ENCODE data around the gene PCLO. TPM values are rescaled to one million over a fixed set of nuclear protein-coding genes. Genes with fewer than 3 reads are reported as not detected.

The PCLO gene
- total and polyA plus RNA-seq, 12 donors, result 0.06 to 10.8 (median 2.3) TPM

DNA sequence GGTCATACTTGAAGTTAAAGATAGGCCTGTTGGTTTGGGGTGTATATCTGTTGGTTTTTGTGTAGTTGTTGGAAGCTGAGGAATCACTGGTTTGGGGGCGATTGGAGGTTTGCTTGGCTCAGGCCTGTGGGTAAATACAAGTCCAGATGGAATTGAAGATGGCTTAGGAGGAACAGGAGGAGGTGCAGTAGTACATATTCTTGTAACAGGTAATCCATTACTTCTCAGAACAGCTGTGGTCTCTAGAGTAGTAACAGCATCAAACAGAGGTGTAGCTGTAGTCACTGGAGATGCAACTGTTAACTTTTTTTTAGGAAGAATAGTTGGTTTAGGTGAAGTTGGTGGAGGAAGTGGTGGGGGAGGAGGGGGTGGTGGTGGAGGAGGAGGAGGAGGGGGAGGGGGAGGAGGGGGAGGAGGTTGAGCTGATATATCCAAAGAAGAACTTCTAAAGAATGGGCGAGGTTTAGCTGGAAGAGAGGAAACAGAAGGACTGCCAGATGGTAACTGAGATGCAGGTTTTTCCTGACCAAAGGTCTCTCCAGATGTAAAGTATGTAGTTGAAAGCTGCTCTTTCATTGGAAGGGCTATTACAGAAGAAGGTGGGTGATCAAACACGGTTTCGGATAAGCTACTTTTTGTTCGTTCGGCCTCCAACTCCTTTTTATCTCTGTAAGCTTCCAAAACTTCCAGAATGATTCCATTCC, 209.2 kb downstream of the PCLO start:
- H3K4me1 ChIP-seq, result no peaks in the 10 kb centered on the region
- TF ChIP-seq, protein P1, sequence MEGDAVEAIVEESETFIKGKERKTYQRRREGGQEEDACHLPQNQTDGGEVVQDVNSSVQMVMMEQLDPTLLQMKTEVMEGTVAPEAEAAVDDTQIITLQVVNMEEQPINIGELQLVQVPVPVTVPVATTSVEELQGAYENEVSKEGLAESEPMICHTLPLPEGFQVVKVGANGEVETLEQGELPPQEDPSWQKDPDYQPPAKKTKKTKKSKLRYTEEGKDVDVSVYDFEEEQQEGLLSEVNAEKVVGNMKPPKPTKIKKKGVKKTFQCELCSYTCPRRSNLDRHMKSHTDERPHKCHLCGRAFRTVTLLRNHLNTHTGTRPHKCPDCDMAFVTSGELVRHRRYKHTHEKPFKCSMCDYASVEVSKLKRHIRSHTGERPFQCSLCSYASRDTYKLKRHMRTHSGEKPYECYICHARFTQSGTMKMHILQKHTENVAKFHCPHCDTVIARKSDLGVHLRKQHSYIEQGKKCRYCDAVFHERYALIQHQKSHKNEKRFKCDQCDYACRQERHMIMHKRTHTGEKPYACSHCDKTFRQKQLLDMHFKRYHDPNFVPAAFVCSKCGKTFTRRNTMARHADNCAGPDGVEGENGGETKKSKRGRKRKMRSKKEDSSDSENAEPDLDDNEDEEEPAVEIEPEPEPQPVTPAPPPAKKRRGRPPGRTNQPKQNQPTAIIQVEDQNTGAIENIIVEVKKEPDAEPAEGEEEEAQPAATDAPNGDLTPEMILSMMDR (IDR thresholded peaks at IDR 0.05), result no peak
- no peaks in the 10 kb centered on the region for H3K36me3 ChIP-seq
- ATAC-seq (no peak), DNase-seq (no peak)
- intact Hi-C loops (cut with DNase I), result no loop called here
- H3K4me3 ChIP-seq, result no peak overlapping the region
- no peak overlapping the region for H3K27ac ChIP-seq
- peaks cover 0 to 7% (median 0%) of the 10 kb centered on the region in 11 donors for H3K9me3 ChIP-seq
- no peaks in the 10 kb centered on the region for H3K27me3 ChIP-seq
- WGBS, 2 donors, result 86 to 90% methylated on average over 6 of the region's 6 CpGs

DNA sequence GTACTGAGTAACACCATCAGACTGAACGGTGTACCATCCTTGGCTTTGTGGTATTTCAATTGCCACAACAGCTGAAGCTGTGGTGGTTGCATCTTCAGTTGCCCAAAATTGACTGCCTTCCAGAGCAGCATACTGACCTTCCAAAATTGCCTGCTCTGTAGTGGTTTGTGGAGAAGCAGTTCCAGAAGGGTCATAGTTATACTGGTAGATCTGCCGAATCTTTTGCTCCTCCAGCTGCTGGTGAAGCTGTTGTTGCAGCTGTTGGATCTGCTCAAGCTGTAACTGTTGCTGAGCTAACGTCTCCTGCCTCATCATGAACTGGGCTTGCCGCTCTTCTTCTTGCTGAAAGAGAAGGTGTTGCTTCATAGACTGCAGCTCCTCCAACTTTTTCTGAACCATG, 212.2 kb downstream of the PCLO start:
- TF ChIP-seq, protein P1 (IDR thresholded peaks at IDR 0.05), result no peak
- H3K27ac ChIP-seq, result no peak overlapping the region
- no peaks in the 10 kb centered on the region for H3K36me3 ChIP-seq
- intact Hi-C loops (cut with DNase I), result no loop called here
- DNase-seq (no peak), ATAC-seq (no peak)
- H3K4me1 ChIP-seq, result no peaks in the 10 kb centered on the region
- H3K27me3 ChIP-seq, result no peaks in the 10 kb centered on the region
- H3K9me3 ChIP-seq, result peaks cover 0 to 7% (median 0%) of the 10 kb centered on the region in 11 donors
- 84 to 87% methylated on average over 4 of the region's 4 CpGs for WGBS, 2 donors
- no peak overlapping the region for H3K4me3 ChIP-seq

DNA sequence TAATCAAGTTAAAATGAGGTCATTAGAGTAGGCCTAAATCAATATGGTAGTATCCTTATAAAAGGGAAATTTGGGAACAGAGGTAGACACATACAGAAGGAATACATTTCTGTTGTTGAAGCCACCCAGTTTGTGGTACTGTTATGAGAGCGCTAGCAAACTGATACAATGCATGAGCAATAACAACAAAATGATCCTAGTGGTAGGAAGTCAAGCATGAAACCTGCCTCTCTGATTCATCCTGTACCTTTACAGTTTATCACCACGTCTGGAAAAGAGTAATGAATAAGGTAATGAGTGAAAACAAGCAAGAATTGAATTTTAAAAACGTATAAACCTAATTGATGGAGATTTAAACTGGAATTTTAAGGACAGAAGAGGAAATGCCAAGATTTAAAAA, 217.2 kb downstream of the PCLO start:
- DNase-seq (no peak), ATAC-seq (no peak)
- Histone ChIP-seq H3K27ac (no peak overlapping the region), H3K4me1 (no peaks in the 10 kb centered on the region), H3K27me3 (no peaks in the 10 kb centered on the region), H3K9me3 (no peaks in the 10 kb centered on the region), H3K36me3 (no peaks in the 10 kb centered on the region), H3K4me3 (no peak overlapping the region)
- intact Hi-C loops (cut with DNase I), result no loop called here
- TF ChIP-seq, protein P1 (IDR thresholded peaks at IDR 0.05), result no peak
- 69 to 72% methylated on average over 3 of the region's 3 CpGs for WGBS, 2 donors

DNA sequence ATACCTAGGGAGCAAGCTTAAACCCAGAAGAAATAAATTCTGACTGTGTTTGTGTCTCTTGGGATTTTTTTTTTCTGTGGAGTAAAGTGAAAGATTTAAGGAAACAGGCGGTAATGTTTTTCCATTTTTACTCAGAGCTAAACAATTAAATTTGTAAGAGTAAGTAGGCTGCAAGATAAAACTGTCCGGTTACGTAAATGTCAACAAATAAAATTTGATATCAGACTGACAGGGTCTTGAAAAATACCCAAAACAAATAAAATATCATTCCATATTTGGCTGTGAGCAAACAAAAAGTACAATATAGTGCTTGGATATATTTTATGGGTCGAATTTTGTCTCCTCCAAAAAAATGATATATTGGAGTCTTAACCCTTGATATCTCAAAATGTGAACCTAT, 217.6 kb downstream of the PCLO start:
- TF ChIP-seq, protein P1 (IDR thresholded peaks at IDR 0.05), result no peak
- DNase-seq (no peak), ATAC-seq (no peak)
- WGBS, 2 donors, result 50 to 63% methylated on average over 4 of the region's 4 CpGs
- H3K36me3 ChIP-seq, result no peaks in the 10 kb centered on the region
- no peaks in the 10 kb centered on the region for H3K27me3 ChIP-seq
- no peaks in the 10 kb centered on the region for H3K9me3 ChIP-seq
- intact Hi-C loops (cut with DNase I), result no loop called here
- no peaks in the 10 kb centered on the region for H3K4me1 ChIP-seq
- no peak overlapping the region for H3K4me3 ChIP-seq
- no peak overlapping the region for H3K27ac ChIP-seq

Data from heart right ventricle (tissue), 16 donors.